ENCODE measurements around the gene TRIM17.
"Not testable (repeated sequence)": the region's sequence is repeated elsewhere in the genome, so short reads cannot be mapped to it uniquely, and the experiment has no call there.

Gene TRIM17

DNA sequence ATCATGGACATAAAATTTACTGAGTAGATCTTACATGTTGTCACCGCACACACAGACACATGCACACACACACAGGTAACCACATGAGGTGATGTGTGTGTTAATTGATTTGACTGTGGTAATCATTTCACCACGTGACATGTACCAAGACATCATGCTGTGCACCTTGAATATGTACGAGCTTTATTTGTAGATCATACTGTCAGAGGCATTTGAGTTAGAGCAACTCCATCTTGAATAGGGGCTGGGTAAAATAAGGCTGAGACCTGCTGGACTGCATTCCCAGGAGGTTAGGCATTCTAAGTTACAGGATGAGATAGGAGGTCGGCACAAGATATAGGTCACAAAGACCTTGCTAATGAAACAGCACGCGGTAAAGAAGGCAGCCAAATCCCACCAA lies 31.7 kb upstream of the TRIM17 start:
- DNase-seq (ENCODE audit: low spot score): no peak

DNA sequence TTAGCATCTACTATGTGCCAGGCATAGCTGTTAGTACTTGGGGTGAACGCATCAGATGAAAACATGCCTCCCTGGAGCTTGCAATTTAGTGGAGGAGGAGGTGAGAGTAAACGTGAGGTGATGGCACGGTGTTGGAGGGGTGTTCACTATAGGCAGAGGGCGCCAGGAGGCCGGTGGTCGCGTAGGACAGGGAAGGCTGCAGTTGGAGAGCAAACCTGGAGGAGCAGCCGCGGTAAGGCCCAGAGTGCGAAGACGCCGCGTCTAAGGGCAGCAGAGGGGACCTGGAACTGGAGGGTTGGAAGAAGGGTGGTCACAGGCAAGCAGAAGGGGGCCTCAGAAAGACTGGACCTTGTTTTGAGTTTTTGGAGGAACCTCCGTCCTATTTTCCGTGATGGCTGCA lies 30.2 kb upstream of the TRIM17 start:
- no peak for DNase-seq (ENCODE audit: low spot score)

DNA sequence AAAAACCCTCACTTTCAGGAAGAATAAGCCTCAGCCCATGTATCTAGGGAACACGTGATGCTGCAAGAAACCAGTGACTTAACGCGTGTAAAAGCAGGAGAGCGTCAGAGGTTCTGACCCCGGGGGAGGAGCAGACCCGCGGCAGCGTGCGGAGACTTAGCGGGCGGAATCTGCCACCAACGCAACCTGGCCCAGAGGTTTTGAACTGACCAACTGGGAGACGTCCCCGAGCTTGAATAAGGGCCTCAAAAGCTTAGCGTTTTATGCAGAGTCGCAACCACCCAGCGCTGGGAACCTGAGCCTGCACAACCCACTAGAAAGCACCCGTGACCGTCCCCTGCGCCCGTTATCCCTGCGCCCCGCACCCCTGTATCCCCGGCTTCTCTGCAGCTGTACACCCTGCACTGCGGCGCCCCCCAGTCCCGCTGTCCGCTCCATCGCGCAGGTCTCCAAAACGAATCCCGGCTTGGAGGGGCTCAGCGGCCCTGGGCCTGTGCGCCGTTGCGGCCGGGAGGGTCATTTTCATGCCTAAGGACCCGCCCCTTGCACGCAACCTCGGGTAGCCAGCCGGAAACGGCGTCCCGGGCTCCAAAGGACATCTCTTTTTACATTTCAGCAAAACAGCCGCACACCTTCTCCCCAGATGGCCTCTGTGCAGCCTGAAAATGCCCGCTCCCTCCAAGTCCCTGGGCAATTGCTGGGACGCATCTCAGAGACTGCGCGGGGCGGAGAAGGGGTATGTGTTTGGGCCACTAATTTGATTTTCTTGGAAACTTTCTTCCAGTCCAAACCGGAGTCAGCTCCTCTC lies 29.4 kb upstream of the TRIM17 start:
- no peak for DNase-seq (ENCODE audit: low spot score)

DNA sequence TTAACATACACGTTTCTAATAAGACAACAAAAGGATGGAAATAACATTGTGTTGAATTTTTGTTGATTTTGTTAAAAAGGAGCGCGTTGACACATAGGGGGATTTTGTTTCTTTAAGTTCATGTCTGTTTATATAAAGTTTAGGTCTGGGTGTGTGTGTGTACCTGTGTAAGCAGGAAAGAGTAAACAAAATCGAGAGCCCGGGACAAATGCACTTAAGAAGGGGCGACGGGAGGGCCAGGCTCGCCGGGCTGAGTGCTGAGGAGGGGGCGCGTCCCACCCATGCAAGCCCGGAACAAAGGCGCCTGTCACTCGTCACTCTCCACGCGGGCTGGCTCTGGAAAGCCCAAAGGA lies 28.8 kb upstream of the TRIM17 start:
- no peak for DNase-seq (ENCODE audit: low spot score)

DNA sequence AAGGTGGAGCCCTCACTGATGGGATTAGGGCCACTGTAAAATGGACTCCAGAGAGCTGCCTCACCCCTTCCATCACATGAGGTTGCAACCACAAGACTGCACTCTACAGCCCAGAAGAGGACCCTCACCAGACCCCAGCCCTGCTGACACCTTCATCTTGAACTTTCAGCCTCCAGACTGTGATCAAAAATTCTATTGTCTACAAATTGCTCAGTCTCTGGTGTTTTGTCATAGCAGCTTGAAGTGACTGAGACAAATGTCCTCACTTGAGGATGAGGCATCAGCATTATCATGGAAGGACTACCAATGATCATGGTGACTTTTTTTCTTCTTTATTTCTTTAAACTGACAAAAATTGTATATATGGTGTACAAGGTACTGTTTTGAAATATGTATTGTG lies 26.7 kb upstream of the TRIM17 start:
- DNase-seq (ENCODE audit: low spot score): no peak

DNA sequence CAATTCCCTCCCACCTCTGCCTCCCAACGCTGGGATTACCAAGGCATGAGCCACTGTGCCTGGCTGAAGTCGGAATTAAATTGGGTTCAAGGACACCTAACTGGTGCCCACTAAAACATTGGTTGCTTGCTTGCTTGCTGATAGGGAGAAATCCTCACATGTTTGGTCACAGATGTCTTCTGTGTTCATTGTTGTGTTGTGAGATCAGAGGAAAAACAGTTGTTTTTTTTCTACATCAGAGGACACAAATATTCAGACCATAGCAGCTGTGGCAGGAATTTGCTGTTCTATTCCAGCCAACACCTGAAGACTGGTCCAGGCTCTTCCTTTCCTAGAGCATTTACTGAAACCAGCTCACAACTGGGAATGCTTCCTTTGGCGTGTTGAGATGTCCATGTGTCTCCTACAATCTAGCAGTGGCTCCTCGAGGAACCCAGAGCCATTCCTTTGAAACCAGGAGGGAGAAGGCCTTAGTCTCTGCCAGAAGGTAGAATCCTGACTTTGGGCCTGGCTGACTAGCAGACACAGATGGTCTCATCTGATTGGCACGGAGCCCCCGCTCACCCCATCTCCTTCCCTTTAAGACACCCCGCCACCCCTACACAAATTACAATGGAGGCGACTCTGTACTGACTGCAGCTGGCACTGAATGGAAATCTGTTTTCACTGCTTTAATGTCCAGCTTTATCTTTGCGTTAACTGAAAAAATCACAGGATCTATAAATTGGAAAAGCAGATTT lies 24.3 kb upstream of the TRIM17 start:
- no peak for DNase-seq (ENCODE audit: low spot score)

DNA sequence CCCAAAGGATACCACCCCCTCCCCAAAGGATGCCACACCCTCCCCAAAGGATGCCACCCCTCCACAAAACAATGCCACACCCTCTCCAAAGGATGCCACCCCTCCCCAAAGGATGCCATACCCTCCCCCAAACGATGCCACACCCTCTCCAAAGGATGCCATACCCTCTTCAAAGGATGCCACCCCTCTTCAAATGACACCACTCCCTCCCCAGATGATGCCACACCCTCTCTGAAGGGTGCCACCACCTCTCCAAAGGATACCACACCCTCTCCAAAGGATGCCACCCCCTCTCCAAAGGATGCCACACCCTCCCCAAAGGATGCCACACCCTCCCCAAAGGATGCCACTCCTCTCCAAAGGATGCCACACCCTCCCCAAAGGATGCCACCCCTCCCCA lies 21.6 kb upstream of the TRIM17 start:
- DNase-seq (ENCODE audit: low spot score): no peak

DNA sequence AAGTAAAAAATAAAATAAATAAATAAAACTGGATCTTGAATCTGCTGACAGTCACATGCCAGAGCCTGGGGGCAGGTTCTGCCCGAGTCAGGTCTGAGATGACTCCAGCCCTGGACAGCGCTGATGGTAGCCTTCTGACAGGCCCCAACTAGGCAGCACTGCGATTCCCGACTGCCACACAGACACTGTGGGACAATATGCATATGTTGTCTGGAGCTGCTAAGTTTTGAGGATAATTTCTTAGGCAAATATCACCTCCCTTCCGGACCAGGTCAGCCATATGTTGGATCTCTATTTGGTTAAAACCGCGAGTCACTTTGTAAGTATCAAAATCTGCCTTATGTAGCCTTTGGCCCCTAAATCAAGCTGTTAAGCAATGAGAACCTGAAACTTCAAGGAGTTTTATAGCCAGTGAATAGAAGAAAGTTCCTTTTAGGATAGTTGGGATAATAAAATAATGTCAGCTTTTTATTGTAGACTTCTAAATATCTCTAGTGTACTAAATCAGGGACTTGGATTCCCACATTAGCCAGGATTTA lies 20.8 kb upstream of the TRIM17 start:
- no peak for DNase-seq (ENCODE audit: low spot score)

DNA sequence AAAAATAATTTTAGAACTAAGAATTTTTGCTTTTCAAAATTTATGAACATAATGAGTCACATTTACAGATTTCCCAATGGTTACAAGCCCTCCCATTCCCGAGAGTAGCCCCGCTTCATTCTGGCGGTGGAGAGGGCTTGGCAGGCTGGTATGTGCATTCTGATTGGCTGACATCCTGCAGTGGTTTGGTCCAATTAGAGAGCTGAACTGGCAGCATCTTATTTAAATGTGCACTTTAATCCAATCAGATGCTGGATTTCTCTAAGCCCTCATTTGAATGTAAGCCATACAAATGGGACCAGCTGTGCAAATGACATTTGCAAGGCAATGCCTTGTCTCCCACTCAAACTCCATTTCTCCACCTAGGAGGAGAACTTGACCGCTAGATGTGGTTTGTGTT lies 18.0 kb upstream of the TRIM17 start:
- DNase-seq (ENCODE audit: low spot score): no peak

DNA sequence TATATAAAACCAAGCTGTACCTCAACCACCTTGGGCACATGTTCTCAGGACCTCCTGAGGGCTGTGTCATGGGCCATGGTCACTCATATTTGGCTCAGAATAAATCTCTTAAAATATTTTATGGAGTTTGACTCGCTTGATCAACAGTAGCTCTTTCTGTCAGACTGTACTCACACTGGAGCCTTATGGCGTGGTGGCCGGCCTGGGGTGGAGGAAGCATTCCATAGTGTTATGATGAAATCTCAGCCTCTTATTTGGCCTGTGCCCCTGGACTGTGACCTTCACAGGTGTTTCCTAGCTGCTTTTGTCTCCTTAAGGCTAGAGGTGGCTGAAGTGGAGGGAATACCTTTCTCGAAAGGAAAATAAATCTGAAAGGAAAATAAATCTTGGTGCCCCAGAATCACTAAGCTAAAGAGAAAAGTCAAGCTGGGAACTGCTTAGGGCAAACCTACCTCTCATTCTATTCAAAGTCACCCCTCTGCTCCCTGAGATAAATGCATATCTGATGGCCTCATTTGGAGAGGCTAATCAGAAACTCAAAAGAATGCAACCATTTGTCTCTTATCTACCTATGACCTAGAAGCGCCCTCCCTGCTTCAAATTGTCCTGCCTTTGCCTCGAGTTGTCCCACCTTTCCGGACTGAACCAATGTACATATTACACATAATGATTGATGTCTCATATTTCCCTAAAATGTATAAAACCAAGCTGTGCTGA lies 16.8 kb upstream of the TRIM17 start:
- not testable (repeated sequence) for DNase-seq (ENCODE audit: low spot score)

DNA sequence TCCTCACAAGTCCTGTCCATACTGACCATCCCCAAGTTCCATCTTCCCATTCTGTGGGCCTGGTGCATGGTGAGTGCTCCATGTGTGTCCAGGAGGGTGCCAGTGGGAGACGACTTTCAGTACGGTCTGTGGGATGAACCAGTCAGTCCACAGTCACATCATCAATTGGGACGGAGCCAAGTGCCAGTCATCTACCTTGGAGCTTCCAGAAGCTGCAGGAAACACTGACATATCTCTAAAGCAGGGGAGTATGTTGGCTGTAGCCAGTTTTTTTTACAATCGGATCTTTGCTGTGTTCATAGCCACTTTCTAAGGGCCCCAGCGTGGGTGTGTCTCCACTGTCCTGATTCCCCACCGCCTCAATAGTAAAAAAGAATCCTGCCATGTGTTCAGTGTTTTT lies 13.6 kb upstream of the TRIM17 start:
- DNase-seq (ENCODE audit: low spot score): no peak

DNA sequence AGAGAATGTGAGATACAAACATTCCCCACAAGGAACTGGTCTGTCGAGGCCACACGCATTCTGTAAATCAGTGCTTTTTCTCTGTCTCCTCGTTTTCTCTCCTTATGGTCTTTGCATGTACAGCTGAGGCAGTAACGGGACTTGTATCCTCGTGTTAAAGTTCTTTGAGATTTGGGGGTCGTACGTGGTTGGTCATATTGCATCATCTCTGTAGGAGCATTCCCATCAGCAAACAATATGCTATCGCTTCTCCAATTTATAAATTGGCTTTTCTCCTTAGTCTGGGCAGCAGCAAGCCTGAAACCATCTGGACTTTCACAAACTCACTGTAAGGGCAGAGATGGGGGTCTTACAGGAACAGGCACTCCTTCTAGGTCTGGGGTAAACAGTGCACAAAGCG lies 13.0 kb upstream of the TRIM17 start:
- no peak for DNase-seq (ENCODE audit: low spot score)

DNA sequence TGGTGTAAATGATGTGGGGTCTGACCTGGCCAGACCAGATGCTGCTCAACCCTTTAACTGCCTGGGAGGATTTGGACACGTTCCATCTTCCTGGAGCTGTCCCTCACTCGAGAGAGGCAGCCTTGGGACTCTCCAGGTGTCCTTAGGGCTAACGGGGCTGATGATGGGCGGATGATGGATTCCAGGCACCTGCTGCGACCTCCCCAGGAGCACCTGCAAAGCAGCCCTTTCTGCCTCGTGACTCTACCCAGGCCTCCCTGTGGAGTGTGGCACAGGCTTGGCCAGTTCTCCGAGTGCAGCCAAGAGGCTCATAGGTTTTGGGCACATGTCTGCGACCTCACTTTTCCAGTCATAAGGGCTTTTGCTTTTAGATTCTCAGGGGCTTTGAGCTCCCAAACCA lies 12.3 kb upstream of the TRIM17 start:
- no peak for DNase-seq (ENCODE audit: low spot score)

DNA sequence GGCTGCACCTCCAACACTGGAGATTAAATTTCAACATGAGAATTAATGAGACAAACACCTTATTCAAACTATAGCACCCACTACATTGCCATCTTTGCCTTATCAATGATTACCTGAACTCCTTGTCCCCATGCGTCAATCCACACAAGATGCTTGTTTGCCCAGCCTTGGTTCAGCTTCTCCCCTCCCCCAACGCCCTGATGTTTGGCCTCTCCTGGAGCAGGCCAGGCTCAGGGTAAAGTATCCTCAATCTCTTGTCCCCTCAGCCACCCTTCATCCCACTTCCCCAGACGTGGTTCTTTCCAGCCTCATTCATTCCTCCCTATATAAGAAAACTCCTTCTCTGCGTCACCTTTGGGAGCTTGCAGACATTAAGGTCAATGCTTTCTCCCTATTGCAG lies 11.8 kb upstream of the TRIM17 start:
- DNase-seq (ENCODE audit: low spot score): no peak

DNA sequence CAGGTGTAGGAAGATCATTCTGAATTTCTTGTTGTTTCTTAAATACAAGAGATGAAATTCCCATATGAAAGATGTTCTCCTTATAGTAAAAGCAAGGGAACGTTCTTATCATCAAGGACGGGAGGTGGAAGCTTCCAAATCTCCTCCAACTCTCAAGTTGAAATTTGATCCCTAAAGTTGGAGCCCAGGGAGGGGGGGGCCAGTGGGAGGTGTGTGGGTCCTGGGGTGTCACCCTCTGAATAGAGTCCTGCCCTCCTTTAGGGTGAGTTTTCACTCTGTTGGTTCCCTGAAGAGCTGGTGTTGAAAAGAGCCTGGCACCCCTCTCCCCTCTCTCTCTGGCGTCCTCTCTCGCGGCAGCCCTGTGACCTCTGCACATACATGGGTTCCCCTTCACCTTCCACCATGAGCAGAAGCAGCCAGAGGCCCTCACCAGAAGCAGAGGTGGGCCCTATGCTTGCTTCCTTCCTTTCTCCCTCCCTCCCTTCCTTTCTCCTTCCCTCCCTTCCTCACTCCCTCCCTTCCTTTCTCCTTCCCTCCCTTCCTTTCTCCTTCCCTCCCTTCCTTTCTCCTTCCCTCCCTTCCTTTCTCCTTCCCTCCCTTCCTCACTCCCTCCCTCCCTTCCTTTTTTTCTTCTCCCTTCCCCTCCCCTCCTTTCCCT lies 10.0 kb upstream of the TRIM17 start:
- DNase-seq (ENCODE audit: low spot score): no peak

DNA sequence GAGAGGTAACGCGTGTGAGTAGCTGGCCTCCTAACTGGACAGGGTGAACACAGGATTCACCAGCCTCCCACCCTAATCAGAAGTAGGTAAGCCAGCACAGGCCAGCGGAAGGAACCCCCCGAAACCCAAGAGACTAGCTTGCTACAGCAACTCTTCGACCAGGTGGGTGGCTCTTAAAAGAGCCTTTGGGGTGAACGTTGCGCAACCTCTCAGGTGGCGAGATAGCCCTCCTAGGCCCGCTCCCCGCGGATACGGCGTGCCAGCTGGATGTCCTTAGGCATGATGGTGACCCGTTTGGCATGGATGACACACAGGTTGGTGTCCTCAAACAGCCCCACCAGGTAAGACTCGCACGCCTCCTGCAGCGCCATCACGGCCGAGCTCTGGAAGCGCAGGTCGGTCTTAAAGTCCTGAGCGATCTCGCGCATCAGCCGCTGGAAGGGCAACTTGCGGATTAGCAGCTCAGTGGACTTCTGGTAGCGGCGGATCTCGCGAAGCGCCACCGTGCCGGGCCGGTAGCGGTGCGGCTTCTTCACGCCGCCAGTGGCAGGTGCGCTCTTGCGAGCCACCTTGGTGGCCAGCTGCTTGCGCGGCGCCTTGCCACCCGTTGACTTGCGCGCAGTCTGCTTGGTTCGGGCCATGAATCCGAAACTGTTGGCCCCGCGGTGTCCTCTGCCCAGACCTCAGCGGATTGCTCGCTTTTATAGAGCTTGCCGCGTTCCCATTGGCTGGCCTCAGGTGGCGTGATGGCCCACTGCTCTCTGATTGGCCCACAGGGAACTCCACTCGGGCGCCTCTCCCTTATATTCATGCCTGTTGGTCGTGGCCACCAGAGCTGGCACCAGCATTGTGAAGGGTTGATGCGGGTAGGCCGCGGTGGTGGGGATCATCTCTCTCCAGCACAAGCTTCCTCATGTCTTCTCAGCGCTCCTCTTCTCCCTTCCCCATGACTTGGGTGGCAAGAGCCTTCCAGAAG lies 8.3 kb upstream of the TRIM17 start:
- DNase-seq (ENCODE audit: low spot score): no peak

DNA sequence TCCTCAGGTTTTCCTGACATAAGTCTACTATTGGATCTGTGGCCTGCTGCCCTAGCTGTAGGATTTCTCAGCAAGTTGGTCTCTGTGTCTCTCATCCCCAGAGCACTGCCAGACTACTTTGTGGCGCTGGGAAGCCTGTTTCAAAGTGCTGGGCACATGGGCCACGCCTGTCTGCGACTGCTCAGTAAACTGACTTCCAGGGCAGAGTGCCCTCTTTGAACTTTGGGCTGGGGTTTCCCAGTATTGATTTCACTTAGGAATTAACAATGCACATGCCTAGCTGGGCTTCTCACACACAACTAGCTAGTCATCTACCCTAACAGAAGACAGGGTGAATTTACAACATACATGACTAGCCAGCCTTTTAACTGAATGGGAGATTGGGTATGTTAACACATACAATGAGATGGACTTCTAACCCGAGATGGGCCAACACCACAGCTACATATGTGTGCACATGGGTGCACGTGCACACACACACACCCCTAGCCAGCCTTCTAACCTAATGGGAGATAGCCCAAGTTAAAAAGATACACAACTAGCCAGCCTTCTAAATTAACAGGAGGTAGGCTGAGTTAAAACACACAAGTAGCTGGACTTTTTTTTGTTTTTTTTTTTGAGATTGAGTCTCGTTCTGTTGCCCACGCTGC lies 6.9 kb upstream of the TRIM17 start:
- DNase-seq (ENCODE audit: low spot score): no peak

DNA sequence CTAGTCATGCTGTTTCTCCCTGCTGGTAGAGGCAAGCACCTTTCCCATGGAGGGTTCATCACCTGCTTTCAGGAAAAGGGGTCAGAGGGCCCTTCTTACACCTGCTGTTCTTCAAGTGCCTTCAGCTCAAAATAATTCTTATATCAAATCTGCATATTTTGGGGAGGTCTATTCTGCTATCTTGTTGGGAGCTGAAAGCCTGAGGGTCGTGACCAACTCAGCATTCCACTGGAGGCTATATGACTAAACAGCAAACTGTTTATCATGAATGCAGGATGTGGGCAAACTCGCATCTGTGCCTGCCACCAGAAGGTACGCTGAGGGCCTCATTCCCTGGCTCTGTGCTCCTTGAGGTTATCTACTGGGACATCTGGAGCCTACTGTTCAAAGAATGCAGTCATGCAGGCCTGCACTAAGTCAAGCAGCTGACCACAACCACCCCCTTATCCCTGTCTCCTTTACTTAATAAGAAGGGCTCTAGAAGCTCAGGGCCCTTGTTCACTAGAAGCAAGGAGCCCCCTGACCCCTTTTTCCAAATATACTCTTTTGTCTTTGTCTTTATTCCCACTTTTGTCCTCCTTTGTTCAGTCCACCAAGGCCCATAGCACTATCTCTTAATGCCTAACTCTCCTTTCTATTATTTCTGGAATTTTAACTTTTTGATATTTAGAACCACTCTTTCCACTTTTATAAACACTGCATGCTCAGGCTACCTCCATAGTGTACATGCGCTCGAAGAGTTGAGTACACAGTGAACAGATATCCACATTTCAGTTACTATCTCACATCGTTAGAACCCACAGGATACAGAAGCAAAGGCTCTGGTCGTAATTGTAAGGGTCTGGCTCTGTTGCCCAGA lies 4.5 kb upstream of the TRIM17 start:
- no peak for DNase-seq (ENCODE audit: low spot score)

DNA sequence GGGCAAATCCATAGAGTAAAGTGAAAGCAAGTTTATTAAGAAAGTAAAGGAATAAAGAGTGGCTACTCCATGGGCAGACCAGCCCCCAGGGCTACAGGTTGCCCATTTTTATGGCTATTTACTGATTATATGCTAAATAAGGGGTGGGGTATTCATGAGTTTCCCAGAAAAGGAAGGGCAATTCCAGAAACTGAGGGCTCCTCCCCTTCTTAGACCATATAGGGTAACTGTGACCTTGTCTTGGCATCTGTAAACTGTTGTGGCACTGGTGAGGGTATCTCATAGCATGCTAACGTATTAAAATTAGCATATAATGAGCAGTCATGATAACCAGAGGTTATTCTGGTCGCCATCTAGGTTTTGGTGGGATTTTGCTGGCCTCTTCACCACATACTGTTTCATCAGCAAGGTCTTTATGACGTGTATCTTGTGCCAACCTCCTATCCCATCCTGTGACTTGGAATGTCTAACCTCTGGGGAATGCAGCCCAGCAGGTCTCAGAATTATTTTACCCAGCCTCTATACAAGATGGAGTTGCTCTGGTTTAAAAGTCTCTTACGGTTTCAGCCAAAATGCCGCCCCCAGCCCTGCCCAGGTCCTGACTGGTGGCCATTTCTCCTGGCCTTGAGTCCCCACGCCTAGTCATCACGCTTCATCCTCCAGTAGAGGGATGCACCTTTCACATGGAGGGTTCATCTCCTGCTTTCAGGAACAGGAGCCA lies 982 bp upstream of the TRIM17 start:
- DNase-seq (ENCODE audit: low spot score): no peak
